HG03139 (cell line): ENCODE measurements around the gene TRIM42.

Source experiments
- ATAC-seq: cut with Tn5 transposase; IDR thresholded peaks from one replicate; pipeline ENCODE4 v1.9.1; 2021; ENCODE audit not compliant: unreplicated experiment

Gene TRIM42

DNA sequence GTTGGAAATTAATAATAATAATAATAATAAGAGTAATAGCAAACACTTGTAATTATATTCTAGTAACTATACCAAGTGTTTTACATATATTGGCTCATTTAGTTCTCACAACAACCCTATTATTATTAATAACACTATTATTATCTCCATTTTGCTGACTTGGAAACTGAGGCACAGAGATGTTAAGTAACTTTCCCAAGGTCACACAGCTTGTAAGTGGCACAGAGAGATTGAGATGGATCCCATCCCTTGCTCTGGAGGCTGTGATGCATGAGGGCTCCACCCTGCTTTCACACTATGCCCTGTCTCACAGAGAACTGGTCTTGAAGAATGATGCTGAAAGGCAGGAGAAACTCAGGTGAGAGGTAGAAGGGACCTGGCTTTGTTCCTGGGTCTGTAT, 31.9 kb downstream of the TRIM42 start:
- ATAC-seq: no peak

GRCh38 chr3:140710711-140711389, 33.0 kb downstream of the TRIM42 start:
- no peak for ATAC-seq

GRCh38 chr3:140711390-140712035, 33.6 kb downstream of the TRIM42 start:
- no peak for ATAC-seq

GRCh38 chr3:140712301-140712700, 34.4 kb downstream of the TRIM42 start:
- ATAC-seq: no peak

- ATAC-seq: no peak
Measured at GRCh38 chr3:140715035-140715434, 37.2 kb downstream of the TRIM42 start.

DNA sequence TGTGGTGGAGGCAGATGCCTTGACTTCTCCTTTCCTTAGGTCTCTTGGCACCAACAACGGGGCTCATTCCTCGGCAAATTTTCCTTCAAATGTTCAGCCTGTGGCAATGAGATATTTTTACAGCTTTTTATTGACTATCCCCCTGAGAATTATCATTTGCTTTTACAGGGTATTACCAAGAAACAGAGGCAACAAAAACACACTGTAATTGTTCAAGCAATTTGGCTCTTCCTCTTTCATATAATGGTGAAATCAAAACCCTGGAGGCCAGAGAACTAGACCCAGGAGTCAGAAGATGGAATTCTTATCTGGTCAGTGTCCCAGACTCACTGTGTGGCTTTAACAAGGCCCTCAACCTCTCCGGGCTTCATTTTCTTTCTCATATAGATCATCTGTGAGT, 40.1 kb downstream of the TRIM42 start:
- ATAC-seq: no peak

GRCh38 chr3:140719841-140720614, 42.2 kb downstream of the TRIM42 start:
- no peak for ATAC-seq

GRCh38 chr3:140723576-140723975, 45.7 kb downstream of the TRIM42 start:
- no peak for ATAC-seq

GRCh38 chr3:140724856-140725812, 47.3 kb downstream of the TRIM42 start:
- ATAC-seq: peak; percentile 72

DNA sequence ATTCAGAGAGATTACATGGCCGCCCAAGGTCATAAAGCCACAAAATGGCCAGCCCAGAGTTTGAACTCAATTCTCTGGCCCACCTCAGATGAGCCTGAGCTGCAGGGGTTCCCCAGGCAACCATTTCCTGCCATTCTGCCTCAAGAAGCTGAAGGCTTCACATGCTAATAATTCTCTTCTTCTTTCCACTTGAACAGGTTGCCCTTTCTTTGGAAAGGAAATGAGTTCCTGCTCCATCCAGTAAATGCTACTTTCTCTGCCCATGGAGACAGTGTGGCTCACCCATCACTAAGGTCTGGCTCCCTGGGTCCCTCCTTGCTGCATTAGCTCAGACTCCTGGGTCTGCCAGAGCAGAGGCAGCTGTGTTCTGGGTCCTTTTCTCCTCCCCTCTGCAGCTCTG, 48.2 kb downstream of the TRIM42 start:
- ATAC-seq: no peak

- no peak for ATAC-seq
Measured at GRCh38 chr3:140727886-140728285, 50.0 kb downstream of the TRIM42 start.

DNA sequence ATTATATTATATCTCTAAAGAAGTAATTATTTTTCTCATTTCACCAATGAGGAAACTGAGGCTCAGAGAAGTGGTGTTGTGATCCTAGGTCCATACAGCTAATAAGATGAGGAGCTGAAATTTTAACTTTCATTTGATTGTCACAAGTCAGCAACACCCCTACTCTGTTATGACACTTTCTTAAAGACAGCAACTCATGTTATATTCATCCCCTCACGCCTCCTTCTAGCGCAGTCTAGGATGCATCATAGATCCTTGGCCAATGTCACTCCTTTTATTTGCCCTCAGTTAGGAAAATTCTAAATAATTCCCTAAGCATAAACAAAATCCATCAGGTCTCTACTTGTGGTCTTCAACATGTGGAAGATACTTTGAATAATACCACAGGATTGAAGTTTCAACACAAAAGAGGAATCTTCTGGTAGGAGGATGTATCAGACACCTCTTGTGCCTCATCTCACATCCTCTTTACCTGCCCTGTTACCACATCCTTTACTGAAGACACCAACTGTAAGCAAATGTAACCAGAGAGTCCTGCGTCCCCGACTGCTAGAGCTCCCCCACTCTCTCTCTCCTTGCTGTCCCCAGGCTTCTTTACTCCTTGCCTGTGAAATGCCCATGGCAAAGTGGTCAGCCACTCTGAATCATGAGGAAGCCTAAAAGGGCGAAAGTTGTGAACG, 53.7 kb downstream of the TRIM42 start:
- ATAC-seq: peak; percentile 90

DNA sequence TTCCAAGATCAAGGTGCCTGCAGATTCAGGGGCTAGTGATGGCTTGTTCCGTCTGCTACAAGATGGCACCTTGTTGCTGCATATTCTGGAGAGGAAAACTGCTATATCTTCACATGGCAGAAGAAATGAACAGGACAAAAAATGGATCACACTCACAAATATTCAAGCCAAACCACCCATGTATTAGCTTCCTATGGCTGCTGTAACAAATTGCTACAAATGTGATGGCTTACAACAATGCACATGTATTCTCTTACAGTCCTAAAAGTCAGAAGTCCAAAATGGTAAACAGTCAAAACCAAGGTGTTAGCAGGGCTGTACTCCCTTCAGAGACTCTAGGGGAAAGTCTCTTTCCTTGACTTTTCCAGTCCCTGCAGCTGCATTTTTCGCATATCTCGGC, 55.8 kb downstream of the TRIM42 start:
- no peak for ATAC-seq

DNA sequence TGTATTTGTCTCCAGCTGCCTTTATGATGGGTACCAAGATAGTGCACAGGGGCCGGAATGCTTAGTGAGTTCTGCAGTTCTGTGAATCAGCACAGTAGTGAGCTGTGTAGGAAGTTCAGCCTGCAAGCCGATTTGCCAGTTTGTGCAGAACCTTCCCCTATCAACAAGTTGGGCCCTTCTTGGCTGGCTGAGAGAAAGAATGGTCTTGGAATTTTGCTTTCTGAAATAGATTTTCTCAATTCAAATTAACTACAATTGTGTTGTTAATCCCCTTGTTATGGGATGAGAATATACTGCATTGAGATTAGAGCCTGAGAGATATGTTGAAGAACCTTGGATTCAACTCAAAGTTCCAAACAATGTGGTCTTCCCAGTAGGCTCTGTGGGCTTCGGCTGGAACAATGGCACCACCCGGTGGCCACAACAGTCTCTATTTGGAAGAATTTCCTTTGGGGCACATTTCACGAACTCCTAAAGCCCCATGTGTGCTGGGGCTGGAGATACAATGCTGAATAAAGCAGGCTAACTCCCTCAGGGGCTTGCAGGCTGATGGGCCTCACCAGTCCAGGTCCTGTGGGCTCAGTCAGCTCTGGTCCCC, 59.1 kb downstream of the TRIM42 start:
- ATAC-seq: no peak

DNA sequence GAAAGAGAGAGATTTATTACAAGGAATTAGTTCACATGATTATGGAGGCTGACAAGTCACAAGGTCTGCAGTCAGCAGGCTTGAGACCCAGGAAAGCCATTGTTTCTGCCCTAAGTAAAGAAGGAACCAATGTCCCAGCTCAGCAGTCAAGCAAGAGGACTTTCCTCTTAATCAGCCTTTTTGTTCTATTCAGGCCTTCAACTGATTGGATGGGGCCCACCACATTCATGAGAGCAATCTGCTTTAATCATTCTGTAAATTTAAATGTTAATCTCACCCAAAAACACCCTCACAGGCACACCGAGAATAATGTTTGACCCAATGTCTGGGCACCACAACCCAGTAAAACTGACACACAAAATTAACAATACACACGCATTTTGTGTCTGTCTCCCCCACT, 64.3 kb downstream of the TRIM42 start:
- no peak for ATAC-seq

GRCh38 chr3:140748171-140748570, 70.3 kb downstream of the TRIM42 start:
- ATAC-seq: no peak

GRCh38 chr3:140748903-140749302, 71.0 kb downstream of the TRIM42 start:
- no peak for ATAC-seq
